ENCODE measurements around the gene USP40. TPM values are rescaled to one million over a fixed set of nuclear protein-coding genes. Genes with fewer than 3 reads are reported as not detected.

USP40 gene
- total and polyA plus RNA-seq, 2 of the 8 experiments (the other 6 are each of a cell fraction or from before 2014, with no cell fraction given), result 12.0 to 15.7 TPM

GRCh38 chr2:233450864-233451575 is 115.6 kb downstream of the USP40 start (continued):
- TF ChIP-seq USF2 (IDR thresholded peaks at IDR 0.05; ENCODE audit: low read length), result no peak
- no peak for TF ChIP-seq SIX5 (IDR thresholded peaks at IDR 0.05; ENCODE audit: low read depth, low read length)
- TF ChIP-seq CHD7 (IDR thresholded peaks at IDR 0.05; ENCODE audit: insufficient replicate concordance, low read length), result no peak
- TF ChIP-seq HDAC2 (IDR thresholded peaks at IDR 0.05; ENCODE audit: borderline replicate concordance in 1 of 2, low read depth in 2 of 2, low read length in 2 of 2), result no peak
- TF ChIP-seq CTCF (IDR thresholded peaks at IDR 0.05; ENCODE audit: control extremely low read depth in 1 of 3, insufficient read depth in 1 of 3, low read depth in 1 of 3, low read length in 3 of 3), result no peak
- no peak for TF ChIP-seq YY1 (IDR thresholded peaks at IDR 0.05; ENCODE audit: low read depth, low read length)
